ENCODE measurements around the gene MTA2.

- TF ChIP-seq ZNF274 (IDR thresholded peaks at IDR 0.05; ENCODE audit: low read depth, low read length) (no peak), YY1 (IDR thresholded peaks at IDR 0.05; ENCODE audit: insufficient read depth, insufficient read length) (no peak)
Measured at GRCh38 chr11:62580959-62581715, 20.5 kb downstream of the MTA2 start.

Measured in NT2/D1 (cell line).